HG03575 (cell line): ENCODE measurements around the gene IL6ST.

Experiments used
- ATAC-seq: cut with Tn5 transposase; IDR thresholded peaks from one replicate; pipeline ENCODE4 v1.9.1; 2021; ENCODE audit not compliant: unreplicated experiment, insufficient number of reproducible peaks, low FRiP score; ENCODE audit errors: extremely low read depth

IL6ST gene

DNA sequence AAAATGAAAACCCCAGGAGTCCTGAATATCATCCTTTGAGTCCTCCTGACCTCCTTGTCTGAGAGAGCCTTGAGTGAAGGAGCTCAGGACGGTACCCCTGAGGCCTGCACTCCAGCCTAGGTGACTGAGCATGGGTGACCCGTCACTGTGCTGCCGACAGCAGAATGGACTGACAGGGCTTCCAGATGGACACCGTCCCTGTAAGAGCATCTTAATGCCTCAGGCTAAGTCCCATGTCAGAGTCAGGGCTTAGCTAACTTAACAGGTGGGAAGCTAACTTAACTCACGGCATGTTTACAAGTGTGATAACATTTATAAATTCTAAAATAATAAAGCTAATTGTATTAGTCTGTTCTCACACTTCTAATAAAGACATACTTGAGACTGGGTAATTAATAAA is 68.3 kb downstream of the IL6ST start:
- no peak for ATAC-seq

DNA sequence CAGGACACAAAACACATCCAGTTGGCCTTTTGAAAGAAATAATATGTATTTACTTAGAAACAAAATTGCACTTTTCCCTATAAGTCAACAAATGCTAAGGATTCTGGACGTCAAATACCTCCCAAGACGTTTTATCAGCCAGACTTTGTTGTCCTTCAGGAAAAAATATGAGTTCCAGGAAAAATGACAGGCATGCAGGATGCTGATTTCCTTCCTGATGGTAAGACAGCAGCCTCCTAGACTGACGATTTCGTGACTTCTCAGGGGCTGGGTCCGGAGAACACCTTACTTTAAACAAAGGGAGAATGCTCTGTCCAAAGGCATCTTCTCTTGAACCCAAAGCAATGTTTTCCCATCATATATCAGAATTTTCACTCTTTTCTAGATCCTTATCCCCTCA is 69.1 kb downstream of the IL6ST start:
- ATAC-seq = no peak

DNA sequence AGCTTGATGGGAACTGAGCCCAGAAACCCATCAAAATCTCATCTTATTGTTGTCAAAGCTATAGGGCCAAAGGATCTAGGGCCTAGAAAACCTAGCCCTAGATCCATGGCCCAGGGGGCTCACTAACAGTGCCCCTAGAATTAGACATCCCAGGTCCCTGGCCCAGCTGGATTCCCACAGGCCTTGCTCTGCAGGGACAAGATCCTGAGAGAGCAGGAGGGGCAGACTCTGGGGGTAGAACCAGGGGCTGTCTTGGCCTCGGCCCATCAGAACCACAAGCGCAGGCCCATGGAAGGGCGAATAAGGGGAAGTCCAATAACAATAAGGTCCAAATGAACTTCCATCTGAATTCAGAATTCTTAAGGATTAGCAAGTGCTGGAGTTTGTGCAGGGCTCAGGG is 69.6 kb downstream of the IL6ST start:
- no peak for ATAC-seq

DNA sequence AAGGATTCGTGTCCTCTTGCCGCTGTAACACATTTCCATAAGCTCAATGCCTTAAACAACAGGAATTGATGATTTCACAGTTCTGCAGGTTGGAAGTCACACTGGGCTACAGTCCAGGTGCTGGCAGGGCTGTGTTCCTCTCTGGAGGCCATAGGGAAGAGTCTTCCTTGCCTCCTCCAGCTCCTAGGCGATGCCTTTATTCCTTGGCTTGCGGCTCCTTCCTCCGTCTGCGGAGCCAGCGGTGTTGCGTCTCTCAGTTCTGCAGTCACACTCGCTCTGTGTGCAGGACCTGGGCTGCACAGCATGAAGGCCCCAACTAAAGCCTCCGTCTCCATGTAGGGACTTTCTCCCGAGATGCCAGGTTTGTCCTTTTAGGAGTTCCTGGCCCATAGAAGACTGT is 70.0 kb downstream of the IL6ST start:
- ATAC-seq = no peak

DNA sequence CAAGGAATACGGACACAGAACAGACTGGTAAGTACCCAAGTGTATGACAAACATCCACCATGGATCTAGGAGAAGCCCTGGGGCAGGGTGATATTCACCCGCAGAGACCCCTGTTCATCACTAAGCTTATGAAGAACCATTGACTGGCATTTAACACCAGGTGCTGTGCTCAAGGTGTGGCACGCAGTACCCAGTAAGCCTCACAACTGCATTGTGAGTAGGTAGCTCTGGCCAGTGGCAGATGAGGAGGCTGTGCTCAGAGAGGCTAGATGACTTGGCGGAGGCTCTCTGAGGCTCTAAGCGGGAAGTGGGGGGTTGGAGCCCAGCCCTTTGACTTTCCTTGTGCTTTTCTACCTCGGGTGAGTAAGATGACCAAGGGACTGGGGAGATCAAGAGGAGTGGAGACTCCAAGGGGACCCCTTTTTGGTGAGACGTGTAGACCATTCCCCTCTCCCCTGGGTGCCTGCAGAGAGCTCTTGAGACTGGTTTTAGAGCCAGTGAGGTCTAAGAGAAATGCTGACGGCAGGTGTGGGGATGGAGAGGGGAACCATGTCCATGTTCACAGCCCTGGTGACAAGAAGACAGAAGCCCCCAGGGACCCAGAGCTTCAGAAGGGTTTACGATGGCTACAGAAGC is 70.8 kb downstream of the IL6ST start:
- no peak for ATAC-seq

DNA sequence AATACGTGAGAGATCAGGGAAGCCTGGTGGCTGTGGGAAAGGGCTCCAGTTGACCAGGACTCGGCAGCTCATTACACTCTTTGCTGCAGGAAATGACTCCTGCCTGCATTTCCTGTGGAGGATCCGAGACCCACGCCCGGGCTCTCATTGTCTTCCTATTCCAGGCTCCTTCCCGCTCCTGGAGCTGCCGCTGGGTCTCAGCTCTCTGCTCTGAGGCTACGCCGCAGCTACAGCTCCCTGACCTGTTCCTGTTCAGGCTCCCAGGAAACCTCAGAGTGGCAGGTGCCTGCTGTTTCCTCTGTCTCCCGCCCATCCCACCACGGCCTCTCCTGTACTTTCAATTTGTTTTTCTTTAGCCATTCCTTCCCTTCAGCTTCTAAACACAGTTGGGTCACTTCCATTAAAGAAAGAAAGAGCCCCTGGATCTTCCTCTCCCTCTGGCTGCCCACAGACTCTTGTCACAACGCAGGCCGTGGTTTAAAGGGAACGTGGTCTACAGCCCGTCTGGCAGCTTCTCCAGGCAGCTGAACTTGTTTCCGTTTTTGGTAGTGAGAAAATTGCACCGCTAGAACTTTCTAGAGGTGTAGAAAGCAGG is 71.5 kb downstream of the IL6ST start:
- ATAC-seq = no peak

DNA sequence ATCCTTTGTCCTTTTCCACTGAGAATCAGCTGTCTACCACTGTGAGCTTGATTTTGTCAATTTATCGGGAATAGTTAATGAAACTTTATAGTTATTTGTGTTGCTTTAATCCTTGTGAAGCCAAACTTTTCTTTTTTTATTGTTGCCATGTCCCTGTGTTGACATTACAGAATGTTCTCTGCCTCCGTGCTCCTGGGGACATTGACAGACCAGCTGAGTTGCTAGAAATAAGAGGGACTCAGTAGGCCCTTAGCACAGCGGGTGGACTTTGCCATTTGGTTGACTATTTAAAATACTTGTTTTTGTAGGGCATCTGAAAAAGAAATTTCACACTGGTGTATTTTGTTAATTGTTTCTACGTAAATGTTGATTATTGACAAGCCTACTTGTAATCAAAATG is 73.1 kb downstream of the IL6ST start:
- ATAC-seq = no peak

DNA sequence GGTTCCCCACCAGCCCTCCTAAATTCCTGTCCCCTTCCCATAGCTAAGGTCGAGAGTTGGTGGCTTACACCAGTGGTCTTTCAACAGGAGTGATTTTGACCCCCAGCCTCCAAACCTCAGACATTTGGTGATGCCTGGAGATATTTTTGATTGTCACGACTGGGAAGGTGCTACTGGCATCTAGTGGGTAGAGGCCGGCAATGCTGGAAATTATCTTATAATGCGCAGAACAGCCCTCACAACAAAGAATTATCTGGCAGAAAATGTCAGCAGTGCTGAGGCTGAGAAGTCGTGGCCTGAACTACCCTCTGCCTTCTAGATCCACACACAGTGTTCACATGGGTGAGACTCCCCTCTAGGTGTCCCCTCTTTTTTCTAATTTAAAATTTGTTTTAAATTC is 74.0 kb downstream of the IL6ST start:
- no peak for ATAC-seq

DNA sequence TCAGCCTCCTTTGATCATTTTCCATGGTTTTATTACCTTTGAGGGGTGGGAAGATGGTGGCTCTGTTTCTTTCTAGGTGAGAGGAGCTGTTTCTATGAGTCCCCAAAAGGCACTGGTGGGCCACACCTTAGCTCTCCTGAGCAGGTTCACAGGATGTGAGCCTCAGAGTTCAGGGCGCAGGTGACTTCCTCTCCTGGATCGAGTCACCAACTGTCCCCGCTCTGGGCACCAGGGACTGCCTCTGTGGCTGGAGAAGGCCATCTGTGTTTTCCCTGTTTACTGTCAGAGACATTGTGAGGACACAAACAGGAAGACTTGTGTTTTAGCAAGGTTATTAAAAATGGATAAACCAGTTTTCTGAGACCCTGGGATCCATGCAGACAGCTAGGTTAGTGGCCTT is 75.1 kb downstream of the IL6ST start:
- ATAC-seq = no peak

DNA sequence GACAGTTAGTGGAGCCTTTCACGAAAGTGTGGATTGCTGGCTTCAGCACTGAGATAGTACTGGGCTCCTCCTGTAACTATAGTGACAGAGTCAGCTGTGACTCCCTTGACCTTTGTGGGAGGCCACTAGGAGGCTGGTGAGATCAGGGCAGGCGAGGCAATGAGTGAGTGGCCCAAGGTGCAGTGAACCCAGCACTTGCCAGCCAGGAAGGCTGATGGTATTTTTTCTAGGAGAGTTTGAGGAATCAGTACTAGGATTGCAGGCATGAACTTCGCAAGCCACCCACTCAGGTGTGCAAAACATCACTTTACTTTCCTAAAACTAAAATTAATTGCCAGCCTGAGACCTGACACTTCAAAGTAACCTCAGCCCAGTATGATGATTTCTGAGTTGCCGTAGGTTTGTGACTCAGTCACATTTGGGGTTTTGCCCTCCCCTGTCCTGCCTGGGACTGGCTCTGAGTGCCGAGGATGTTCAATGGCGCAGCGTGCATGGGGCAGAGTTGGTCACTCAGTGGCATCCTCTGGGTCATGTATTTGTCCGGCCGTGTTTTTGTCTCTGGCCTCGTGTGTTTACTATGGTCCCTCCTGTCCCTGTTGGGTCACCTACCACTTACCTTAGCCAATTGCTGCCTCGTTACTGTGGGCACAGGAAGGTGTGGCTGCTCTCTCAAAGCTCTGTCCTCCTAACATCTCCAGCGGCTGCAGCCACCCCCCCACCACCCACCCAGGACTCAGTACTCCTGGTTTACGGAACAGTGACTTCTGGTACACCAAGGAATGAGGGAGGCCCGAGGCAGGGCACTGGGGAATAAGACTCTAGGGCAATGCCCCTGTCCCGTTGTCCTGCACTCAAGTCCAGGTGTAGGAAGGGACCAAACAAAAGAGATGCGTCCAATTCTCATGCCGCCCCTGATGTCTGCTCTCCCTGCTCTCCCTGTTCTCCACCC is 76.4 kb downstream of the IL6ST start:
- no peak for ATAC-seq

DNA sequence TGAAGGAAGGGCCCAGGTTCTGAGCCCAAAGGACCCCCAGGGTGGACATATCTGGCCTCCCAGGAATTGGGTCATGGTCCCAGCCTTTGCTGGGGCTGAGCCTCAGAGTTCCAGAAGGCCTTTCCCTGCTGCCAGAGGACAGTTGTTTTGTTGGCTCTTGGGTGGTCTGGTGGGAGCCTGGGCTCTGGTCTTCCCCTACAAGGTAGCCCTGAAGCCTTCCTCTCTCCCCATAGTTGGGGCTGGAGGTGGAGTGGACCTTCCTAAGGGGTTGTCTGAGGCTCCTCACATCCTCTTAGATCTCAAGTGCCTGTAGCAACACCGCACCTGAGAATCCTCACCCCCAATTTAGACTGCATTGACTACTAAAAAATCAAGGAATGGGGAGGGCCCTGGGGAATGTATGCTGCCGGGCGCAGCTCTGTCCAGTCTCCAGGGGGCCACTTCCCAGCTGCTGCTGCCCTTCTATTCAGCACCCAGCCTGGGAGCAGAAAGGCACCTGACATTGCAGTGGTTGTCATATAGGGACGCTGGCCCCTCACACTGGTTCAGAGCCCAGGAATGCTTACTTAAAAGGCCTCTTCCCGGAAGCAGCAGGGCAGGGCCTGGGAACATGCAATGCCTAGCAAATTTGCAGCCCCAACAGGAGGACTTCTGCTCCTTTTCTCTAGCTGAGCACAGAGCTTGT is 77.2 kb downstream of the IL6ST start:
- no peak for ATAC-seq

DNA sequence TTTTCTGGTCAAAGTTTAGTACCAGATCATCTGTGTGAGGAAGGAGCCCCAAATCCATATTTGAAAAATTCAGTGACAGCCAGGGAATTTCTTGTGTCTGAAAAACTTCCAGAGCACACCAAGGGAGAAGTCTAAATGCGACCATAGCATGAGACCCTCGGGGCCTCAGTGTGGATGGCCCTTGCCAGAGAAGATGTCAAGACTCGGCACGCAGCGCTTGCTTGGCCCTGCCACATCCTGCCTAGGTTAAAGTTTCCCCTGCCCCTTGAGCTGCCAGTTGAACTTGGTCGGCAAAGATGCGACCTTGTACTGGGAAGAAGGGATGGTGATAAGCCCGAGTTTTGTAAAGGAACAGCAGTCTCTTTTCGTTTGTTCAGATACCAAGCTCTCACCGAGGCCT is 77.8 kb downstream of the IL6ST start:
- ATAC-seq = no peak

DNA sequence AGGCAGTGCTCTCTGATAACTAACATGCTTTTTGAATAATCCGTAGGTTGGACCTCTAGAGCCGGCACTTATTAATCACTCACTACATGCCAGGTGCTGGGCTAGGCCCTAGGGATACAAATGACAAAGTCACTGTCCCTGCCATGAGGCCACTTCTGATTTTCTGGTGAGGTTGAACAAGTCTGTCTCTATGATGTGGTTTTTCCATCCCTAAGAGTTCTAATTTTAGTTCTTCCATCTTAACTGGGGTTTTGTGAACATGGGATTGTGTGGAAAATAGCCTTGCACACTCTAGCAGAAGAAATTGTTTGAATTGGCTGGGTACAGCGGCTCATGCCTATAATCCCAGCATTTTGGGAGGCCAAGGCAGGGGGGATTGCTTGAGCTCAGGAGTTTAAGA is 79.0 kb downstream of the IL6ST start:
- ATAC-seq = no peak

DNA sequence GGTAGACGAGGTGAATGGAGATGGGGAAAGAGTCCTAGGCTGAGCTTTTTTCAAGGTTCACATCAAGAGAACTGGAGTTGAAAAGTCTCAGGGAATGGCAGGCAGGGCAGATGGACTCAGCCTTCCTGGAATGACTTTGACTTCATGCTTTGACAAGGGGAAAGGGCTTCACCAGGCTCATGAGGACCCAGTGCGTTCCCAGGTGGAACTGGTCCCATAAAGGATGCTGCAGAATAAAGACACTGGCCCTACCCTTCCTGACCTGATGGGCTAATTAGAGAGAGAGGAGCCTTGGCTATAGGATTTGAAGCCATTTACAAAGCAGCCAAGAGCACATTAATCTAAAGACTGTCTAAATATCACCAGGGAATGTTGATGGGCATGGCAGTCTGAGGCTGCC is 79.8 kb downstream of the IL6ST start:
- no peak for ATAC-seq

DNA sequence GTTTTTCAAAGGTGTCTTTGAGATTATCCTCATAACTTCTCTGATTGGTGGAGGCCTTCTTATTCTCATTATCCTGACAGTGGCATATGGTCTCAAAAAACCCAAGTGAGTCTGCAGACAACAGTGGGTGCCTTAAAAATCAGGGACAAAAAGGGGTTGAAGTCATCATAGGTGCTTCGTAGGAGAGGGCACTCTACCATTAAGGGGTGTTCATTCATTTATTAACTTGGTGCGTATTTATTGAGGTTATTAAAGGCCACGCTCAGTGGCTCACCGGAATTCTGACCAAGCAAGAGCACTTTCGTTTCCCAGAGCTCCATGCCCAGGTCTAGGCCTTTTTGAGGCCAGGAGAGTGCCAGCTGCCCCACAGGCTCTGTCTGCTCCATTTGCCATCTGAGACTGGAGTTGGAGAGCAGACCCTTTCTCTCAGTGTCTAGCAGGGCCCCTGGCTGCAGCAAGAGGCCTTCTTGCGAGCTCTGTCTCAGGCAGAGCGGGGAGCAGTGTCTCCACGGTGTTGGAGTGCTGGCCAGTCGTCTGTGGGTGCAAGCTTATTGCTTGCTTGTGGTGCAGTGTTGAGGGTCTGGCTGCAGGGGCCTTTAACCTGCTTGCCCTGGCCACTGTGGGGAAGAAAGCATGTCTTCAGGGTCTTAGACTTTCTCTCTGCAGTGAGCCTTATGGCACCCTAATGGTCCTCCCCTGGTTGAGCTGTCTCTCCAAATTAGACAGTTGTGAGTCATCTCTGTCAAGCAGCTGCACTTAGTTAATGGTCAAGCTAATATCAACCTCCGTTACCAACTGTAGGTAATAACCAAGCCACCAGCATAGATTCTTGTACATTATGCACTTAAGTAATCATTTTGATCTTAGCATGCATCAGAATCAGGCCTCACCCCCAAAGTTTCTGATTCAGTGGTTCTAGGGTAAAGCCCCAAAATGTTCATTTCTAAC is 81.0 kb downstream of the IL6ST start:
- peak; percentile 89 for ATAC-seq

DNA sequence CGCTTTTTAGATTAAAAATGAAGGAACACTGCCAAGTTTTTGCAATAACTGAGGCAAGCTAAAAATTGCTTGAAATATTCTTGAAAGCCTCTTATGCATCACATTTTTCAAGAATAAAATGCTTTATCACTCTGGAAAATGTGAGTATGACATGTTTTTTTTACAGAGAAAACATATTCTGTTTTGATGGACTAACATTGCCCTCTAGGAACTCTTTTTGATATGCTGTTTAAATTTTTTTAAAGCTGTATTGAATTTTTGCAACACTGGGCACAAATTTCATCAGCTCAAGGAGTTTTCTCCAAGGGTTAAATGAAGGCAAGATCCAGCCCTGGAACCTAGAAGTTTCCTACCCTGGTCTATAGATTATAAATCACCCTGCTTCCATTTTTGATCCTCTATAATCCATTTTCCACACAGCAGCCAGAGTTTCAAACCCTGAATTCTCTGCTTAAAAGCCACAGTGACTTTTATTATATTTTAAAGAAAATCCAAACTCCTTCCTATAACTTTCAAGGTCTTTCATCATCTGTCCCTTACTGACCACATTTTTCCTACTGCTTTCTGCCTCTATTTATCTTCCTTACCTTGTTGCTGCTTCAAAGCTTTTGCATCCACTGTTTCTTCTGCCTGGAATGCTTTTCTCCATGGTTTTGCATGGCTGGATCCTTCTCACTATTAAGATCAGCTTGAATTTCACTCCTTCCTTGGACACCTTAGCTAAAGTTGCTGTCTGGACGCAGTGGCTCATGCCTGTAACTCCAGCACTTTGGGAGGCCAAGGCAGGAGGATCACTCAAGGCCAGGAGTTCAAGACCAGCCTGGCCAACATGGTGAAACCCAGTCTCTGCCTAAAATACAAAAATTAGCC is 82.7 kb downstream of the IL6ST start:
- no peak for ATAC-seq

DNA sequence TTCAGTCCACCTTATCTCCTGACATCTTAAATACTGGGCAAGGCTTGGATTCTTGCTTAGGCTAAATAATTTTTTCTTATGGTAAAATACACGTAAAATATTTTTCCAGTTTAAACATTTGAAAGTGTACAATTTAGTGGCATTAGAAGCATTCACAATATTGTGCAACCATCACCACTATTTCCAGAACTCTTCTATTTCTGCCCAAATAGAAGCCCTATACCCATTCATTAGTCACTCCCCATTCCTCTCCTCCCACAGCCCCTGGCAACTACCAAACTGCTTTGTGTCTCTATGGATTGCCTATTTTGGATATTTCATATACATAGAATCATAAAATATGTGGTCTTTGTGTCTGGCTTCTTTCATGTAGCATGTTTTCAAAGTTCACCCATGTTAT is 86.0 kb downstream of the IL6ST start:
- ATAC-seq = no peak

DNA sequence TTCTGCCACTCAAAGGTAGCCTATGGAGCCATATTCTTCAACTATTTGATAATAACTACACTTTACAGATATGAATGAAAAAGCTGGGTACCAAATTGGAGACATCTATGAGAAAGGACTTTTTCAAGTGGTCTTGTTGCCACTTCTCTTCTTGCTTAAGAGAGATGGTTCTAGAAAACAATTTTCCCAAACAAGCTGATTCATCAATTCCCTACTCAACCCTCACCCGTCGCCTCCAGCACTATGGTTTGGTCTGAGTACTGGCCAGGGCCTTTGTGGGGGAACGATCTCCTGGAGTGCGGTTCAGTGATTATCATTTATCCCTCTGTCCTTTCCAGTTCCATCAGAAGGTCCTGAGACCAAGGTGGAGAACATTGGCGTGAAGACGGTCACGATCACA is 86.8 kb downstream of the IL6ST start:
- ATAC-seq = no peak
